ENCODE measurements around the gene AIP.

DNA sequence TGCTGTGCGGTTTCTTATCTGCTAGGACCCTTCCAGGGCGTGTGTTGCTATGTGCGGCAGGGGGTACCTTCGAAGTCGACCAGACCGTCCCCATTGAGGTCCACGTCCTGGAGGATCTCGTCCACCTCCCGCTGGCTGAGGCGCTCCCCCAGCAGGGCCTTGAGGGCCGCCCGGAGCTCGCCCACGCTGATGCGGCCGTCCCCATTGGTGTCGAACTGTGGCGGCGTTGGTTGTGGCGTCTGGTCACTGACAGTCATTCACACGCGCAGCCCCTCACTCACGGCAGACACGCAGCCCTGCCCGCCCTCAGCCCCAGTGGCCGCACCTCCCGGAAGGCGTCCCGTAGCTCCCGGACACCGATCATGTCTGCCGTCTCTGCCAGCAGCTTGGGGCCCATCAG, 36.9 kb downstream of the AIP start:
- TF ChIP-seq POLR2A (IDR thresholded peaks at IDR 0.05) (no peak), CTCF (IDR thresholded peaks at IDR 0.05) (no peak)

Measured in testis (tissue), 2 donors.